IMR-90 (cell line): ENCODE results near the gene HSD17B11. TPM values are rescaled to one million over a fixed set of nuclear protein-coding genes. Genes with fewer than 3 reads are reported as not detected.

ENCODE experiments used
- ATAC-seq: fragments of 200-7000 bp; cut with Tn5 transposase; 2 replicates; pipeline ENCODE4 v1.9.1; 2020; ENCODE audit warnings: low read depth, mild to moderate bottlenecking, moderate library complexity
- BruUV-seq: library from RNA; stranded (reverse); fragments of 400-500 nt; replicated peaks from 2 replicates; lab custom pipeline; 2021; lab: Mats Ljungman, UMichigan
- CTCF ChIA-PET: fragments of 300-600 bp; formaldehyde crosslinking; extraction: SDS; loops from one replicate; lab custom pipeline; 2021; ENCODE audit warnings: antibody characterized with exemption; lab: Yijun Ruan, JAX
- POLR2A ChIA-PET: fragments of 300-600 bp; sonication (Branson Sonifier 250); formaldehyde crosslinking; loops from one replicate; lab custom pipeline; 2022; ENCODE audit warnings: antibody characterized with exemption; ENCODE audit not compliant: unreplicated experiment; lab: Charles Lee
- DNase-seq: peaks from one replicate; pipeline ENCODE4 v3.0.0; 2013
- H2AFZ ChIP-seq: replicated peaks from 2 replicates; pipeline ENCODE3; 2013; ENCODE audit warnings: low read length, mild to moderate bottlenecking; ENCODE audit not compliant: poor library complexity
- H2AK5ac ChIP-seq: 2 replicates; pipeline ENCODE4 v1.6.1; 2013; ENCODE audit warnings: low read depth, low read length, inconsistent platforms
- H2AK9ac ChIP-seq: replicated peaks from 2 replicates; pipeline ENCODE3; 2013; ENCODE audit warnings: mild to moderate bottlenecking, low read depth, low read length, moderate library complexity; ENCODE audit not compliant: poor library complexity
- H2BK120ac ChIP-seq: 2 replicates; pipeline ENCODE4 v1.6.1; 2013; ENCODE audit warnings: low read depth, low read length, inconsistent platforms
- H2BK15ac ChIP-seq: 3 replicates; pipeline ENCODE4 v1.6.1; 2013; ENCODE audit warnings: low read depth, low read length, inconsistent platforms
- H2BK20ac ChIP-seq: 2 replicates; pipeline ENCODE4 v1.6.1; 2013; ENCODE audit warnings: low read depth, mild to moderate bottlenecking, inconsistent platforms, low read length, moderate library complexity
- H2BK5ac ChIP-seq: 2 replicates; pipeline ENCODE4 v1.6.1; 2013; ENCODE audit warnings: mild to moderate bottlenecking, low read depth, low read length, inconsistent platforms; ENCODE audit not compliant: poor library complexity, severe bottlenecking
- H3K14ac ChIP-seq: replicated peaks from 2 replicates; pipeline ENCODE4 v1.6.1; 2013; ENCODE audit warnings: low read depth, low read length, inconsistent platforms
- H3K18ac ChIP-seq: 2 replicates; pipeline ENCODE4 v1.6.1; 2013; ENCODE audit warnings: low read depth, low read length, control low read depth
- H3K23ac ChIP-seq: 2 replicates; pipeline ENCODE4 v1.6.1; 2013; ENCODE audit warnings: low read depth, low read length, inconsistent platforms
- H3K27ac ChIP-seq: 2 replicates; pipeline ENCODE4 v1.5.1; 2013; ENCODE audit warnings: mild to moderate bottlenecking, control low read depth, low read length; ENCODE audit not compliant: insufficient read depth
- H3K27me3 ChIP-seq: 2 replicates; pipeline ENCODE4 v1.6.1; 2013; ENCODE audit warnings: low read length; ENCODE audit not compliant: control insufficient read depth, insufficient read depth
- H3K36me3 ChIP-seq: 2 replicates; pipeline ENCODE4 v1.6.1; 2013; ENCODE audit warnings: low read length, mixed read lengths; ENCODE audit not compliant: control insufficient read depth, insufficient read depth
- H3K4ac ChIP-seq: 2 replicates; pipeline ENCODE4 v1.6.1; 2013; ENCODE audit warnings: low read depth, low read length, inconsistent platforms
- H3K4me1 ChIP-seq: 2 replicates; pipeline ENCODE4 v1.6.1; 2013; ENCODE audit warnings: low read length, mixed read lengths; ENCODE audit not compliant: control insufficient read depth, insufficient read depth
- H3K4me2 ChIP-seq: 2 replicates; pipeline ENCODE4 v1.6.1; 2013; ENCODE audit warnings: low read depth, mild to moderate bottlenecking, control low read depth, low read length, moderate library complexity
- H3K4me3 ChIP-seq: 2 replicates; pipeline ENCODE4 v1.5.1; 2013; ENCODE audit warnings: low read depth, mild to moderate bottlenecking, control low read depth, low read length, moderate library complexity; ENCODE audit not compliant: insufficient read depth
- H3K56ac ChIP-seq: 2 replicates; pipeline ENCODE4 v1.6.1; 2013; ENCODE audit warnings: low read length, inconsistent platforms; ENCODE audit not compliant: insufficient read depth; ENCODE audit errors: extremely low read depth
- H3K79me1 ChIP-seq, 2 experiments: 2 replicates each; pipeline ENCODE4 v1.6.1; 2013; ENCODE audit warnings: low read length in 2 of 2, inconsistent platforms in 1 of 2, low read depth in 1 of 2
- H3K9ac ChIP-seq: 2 replicates; pipeline ENCODE4 v1.6.1; 2013; ENCODE audit warnings: low read depth, low read length, control low read depth
- H3K9me1 ChIP-seq: 2 replicates; pipeline ENCODE4 v1.6.1; 2013; ENCODE audit warnings: low read length, inconsistent platforms; ENCODE audit not compliant: insufficient read depth
- H3K9me3 ChIP-seq: 2 replicates; pipeline ENCODE4 v1.6.1; 2013; ENCODE audit warnings: low read length; ENCODE audit not compliant: control insufficient read depth, insufficient read depth
- H4K20me1 ChIP-seq: 2 replicates; pipeline ENCODE4 v1.6.1; 2013; ENCODE audit warnings: low read length, inconsistent platforms; ENCODE audit not compliant: insufficient read depth
- H4K5ac ChIP-seq: 2 replicates; pipeline ENCODE4 v1.6.1; 2013; ENCODE audit warnings: mild to moderate bottlenecking, low read depth, low read length, control low read depth
- H4K8ac ChIP-seq, 2 experiments: 2 replicates each; pipeline ENCODE4 v1.6.1; 2013; ENCODE audit warnings: low read depth in 2 of 2, low read length in 2 of 2, control low read depth in 1 of 2, inconsistent platforms in 1 of 2
- H4K91ac ChIP-seq: 2 replicates; pipeline ENCODE4 v1.6.1; 2013; ENCODE audit warnings: low read depth, low read length, inconsistent platforms; ENCODE audit not compliant: insufficient read depth
- CHD1 ChIP-seq: IDR thresholded peaks from 2 replicates; pipeline ENCODE4 v1.6.1; 2012; ENCODE audit warnings: low read depth, low read length, improper control_type of control experiment
- WGBS, 2 experiments: methylation state at CpG; one replicate each; pipeline versions ENCODE4 v1.1.5 to v1.1.7; 2013; ENCODE audit warnings: missing lambda C conversion rate in 2 of 2; ENCODE audit not compliant: insufficient read length in 1 of 2; ENCODE audit errors: extremely low coverage in 2 of 2; 5-methylcytosine and 5-hydroxymethylcytosine counted together
- dilution Hi-C: fragments of 300-500 bp; cut with HindIII; formaldehyde crosslinking; loops from one replicate; pipeline ENCODE4 v1.14.3; 2018; ENCODE audit warnings: low sequenced_read_pairs; ENCODE audit not compliant: unreplicated experiment
- in situ Hi-C: fragments of 300-500 bp; cut with MboI; formaldehyde crosslinking; loops from 3 replicates; pipeline ENCODE4 v1.14.3; 2019; ENCODE audit warnings: low sequenced_read_pairs, inconsistent platforms, mixed read lengths
- intact Hi-C: fragments of 100-400 bp; cut with micrococcal nuclease; formaldehyde crosslinking; loops from 2 replicates; pipeline ENCODE4 v1.10.0; 2022
- polyA plus RNA-seq, 3 experiments: library from polyadenylated mRNA; depleted of rRNA; stranded (reverse); fragments of >200 nt; gene quantifications; 2 replicates each; pipeline ENCODE4 v1.2.3, GENCODE V29; 2012; ENCODE audit warnings: low replicate concordance in 1 of 3
- total RNA-seq: library from RNA; depleted of rRNA; stranded (reverse); fragments of >200 nt; gene quantifications from 2 replicates; pipeline ENCODE4 v1.2.3, GENCODE V29; 2012

HSD17B11 gene
- total and polyA plus RNA-seq, 2 of the 4 experiments (the other 2 are of a cell fraction) = 11.3 to 12.0 TPM

- Histone ChIP-seq H2BK120ac (no peak overlapping the region), H3K9me3 (no peaks in the 10 kb centered on the region), H4K91ac (no peak overlapping the region), H3K4me1 (no peaks in the 10 kb centered on the region), H2AK5ac (no peak overlapping the region), H3K14ac (no peak overlapping the region), H3K18ac (no peak overlapping the region), H3K4me2 (no peak overlapping the region), H3K4ac (no peak overlapping the region), H3K56ac (no peak overlapping the region), H2BK15ac (no peak overlapping the region), H3K23ac (no peak overlapping the region), H3K9me1 (0 out of 2 replicates have a peak, but pooled peaks cover 2% of the 10 kb centered on the region), H2BK20ac (no peak overlapping the region), H3K27ac (no peak overlapping the region), H4K8ac (no peak overlapping the region), H2BK5ac (no peak overlapping the region), H4K5ac (no peak overlapping the region), H2AK9ac (no peak overlapping the region), H3K27me3 (no peaks in the 10 kb centered on the region), H3K9ac (no peak overlapping the region), H4K20me1 (no peaks in the 10 kb centered on the region), H3K36me3 (peaks cover 6% of the 10 kb centered on the region; the same call in 1 of the 2 replicates), H3K79me1 (peaks cover 11 to 13% of the 10 kb centered on the region in 2 experiments; a peak in 3 of 4 replicates), H3K4me3 (no peak overlapping the region), H2AFZ (no peak overlapping the region)
- TF ChIP-seq CHD1 = no peak
- no CpG with 5 or more reads among the region's 2 CpGs for WGBS, 2 experiments
- intact Hi-C loops = no loop called here
- in situ Hi-C loops = no loop called here
- POLR2A ChIA-PET = interaction anchor here (1.0 kb wide), 1 partner anchor 8 kb away, joined by 5 read pairs; the partner anchor contains the start of gene HSD17B11
- dilution Hi-C loops = no loop called here
- BruUV-seq = no TSS peak
- ATAC-seq (no peak), DNase-seq (no peak)
- CTCF ChIA-PET = interaction anchor here (0.6 to 0.9 kb wide), 2 partner anchors 9 to 13 kb away, joined by 3 to 7 read pairs; partner anchors contain the start of gene HSD17B11
Measured at GRCh38 chr4:87382116-87382515, 8.9 kb downstream of the HSD17B11 start.
